C4-2B (cell line): Measurements from ENCODE around the gene GALM.

Experiments used
- H3K27ac ChIP-seq: fragments of 450-650 bp; 2 replicates; pipeline ENCODE4 v1.5.1; 2017
- CTCF ChIP-seq: fragments of 450-650 bp; conservative IDR thresholded peaks from 2 replicates; pipeline ENCODE4 v1.5.1; 2017; ENCODE audit warnings: mild to moderate bottlenecking
- ZFX ChIP-seq: fragments of 450-650 bp; IDR thresholded peaks from 2 replicates; pipeline ENCODE4 v1.6.1; 2017

The GALM gene

GRCh38 chr2:38683766-38684165 lies 17.9 kb downstream of the GALM start:
- H3K27ac ChIP-seq = no peak overlapping the region
- no peak for TF ChIP-seq ZFX
- no peak for TF ChIP-seq CTCF

GRCh38 chr2:38685116-38685735 lies 19.3 kb downstream of the GALM start:
- TF ChIP-seq CTCF = no peak
- no peak for TF ChIP-seq ZFX
- H3K27ac ChIP-seq = peak overlapping the region; percentile 41

- peak overlapping the region; percentile 38 for H3K27ac ChIP-seq
- TF ChIP-seq CTCF (no peak), ZFX (no peak)
Measured at GRCh38 chr2:38690499-38691420, 24.8 kb downstream of the GALM start.

- no peak for TF ChIP-seq CTCF
- TF ChIP-seq ZFX = no peak
- no peak overlapping the region for H3K27ac ChIP-seq
Measured at GRCh38 chr2:38691994-38692393, 26.1 kb downstream of the GALM start.

GRCh38 chr2:38692636-38693318 lies 26.9 kb downstream of the GALM start:
- H3K27ac ChIP-seq = peak overlapping the region; percentile 41
- TF ChIP-seq ZFX (no peak), CTCF (no peak)

- no peak overlapping the region for H3K27ac ChIP-seq
- TF ChIP-seq ZFX (no peak), CTCF (no peak)
Measured at GRCh38 chr2:38697116-38697840, 31.4 kb downstream of the GALM start.
